GM18858 (cell line): ENCODE results near the gene CCDC71L.

ENCODE experiments used
- ATAC-seq: cut with Tn5 transposase; IDR thresholded peaks from one replicate; pipeline ENCODE4 v1.9.1; 2021; ENCODE audit not compliant: unreplicated experiment

CCDC71L gene

DNA sequence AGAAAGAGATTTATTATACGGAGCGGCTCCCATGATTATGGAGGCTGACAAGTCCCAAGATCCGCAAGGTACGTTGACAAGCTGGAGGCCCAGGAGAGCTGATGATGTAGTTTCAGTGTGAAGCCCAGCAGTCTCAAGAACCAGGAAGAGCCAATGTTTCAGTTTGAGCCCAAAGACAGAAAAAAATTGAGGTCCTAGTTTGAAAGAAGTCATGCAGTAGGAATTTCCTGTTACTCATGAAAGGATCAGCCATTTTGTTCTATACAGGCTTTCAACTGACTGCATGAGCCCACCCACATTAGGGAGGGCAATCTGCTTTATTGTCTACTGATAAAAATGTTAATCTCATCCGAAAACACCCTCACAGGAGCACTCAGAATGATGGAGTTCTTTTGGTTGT is 51.5 kb downstream of the CCDC71L start:
- no peak for ATAC-seq

- ATAC-seq, result no peak
Observed at GRCh38 chr7:106608661-106609060, 52.3 kb downstream of the CCDC71L start.
